PFSK-1 (cell line): Measurements from ENCODE around the gene LIME1.

ENCODE experiments used
- POLR2AphosphoS5 ChIP-seq: IDR thresholded peaks from 2 replicates; pipeline ENCODE4 v1.6.1; 2012; ENCODE audit warnings: low read depth, mild to moderate bottlenecking, control low read depth, low read length, moderate library complexity
- SIN3A ChIP-seq: IDR thresholded peaks from 2 replicates; pipeline ENCODE4 v1.6.1; 2012; ENCODE audit warnings: mild to moderate bottlenecking, low read length, moderate library complexity, borderline replicate concordance; ENCODE audit not compliant: insufficient read depth
- TAF1 ChIP-seq: IDR thresholded peaks from 2 replicates; pipeline ENCODE4 v1.6.1; 2012; ENCODE audit warnings: low read length, control low read depth, borderline replicate concordance; ENCODE audit not compliant: insufficient read depth
- TF ChIP-seq, protein P1 (sequence below), 2 experiments: IDR thresholded peaks; 2 replicates each; pipeline versions ENCODE4 v1.6.1 to v1.8.0; 2011 to 2012; ENCODE audit warnings: low read depth in 2 of 2, low read length in 2 of 2, control low read depth in 1 of 2, inconsistent platforms in 1 of 2, mild to moderate bottlenecking in 1 of 2, moderate library complexity in 1 of 2; ENCODE audit not compliant: insufficient read depth in 1 of 2

DNA sequence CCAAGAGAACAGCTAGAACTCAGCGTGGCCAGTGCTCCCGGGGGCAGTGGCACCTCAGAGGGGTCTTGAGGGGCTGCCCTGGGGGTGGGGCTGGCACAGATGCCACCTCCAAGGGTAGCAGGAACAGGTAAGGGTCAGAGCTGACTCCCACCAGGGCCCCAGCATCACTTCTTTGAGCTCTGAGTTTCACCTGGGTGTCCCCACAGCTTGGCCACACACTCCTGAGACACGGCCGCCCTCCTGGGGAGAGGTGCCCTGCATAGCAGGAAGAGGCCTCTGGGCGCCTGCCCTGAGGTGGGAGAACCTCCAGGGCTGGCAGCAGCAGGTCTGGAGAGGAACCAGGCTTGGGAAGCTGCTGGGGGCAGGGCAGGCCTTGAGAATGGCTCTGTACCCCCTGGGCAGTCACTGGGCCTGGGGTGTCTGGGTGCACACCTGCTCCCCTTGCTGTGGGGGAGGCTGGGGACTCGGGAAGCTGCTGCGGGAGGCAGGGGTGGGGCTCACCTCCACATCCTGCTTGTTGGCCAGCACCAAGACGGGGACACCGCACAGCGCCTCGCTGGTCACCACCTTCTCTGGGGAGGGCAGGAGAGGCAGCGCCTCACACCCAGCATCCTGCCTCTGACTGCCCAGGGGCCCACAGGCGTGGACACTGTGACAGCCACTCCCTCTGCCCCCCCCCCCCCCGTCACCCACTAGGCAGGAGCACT, 35.0 kb upstream of the LIME1 start:
- TF ChIP-seq POLR2AphosphoS5 (peak; percentile 55; the same call in 1 of the 2 replicates), TAF1 (no peak), SIN3A (no peak)
- TF ChIP-seq, protein P1, sequence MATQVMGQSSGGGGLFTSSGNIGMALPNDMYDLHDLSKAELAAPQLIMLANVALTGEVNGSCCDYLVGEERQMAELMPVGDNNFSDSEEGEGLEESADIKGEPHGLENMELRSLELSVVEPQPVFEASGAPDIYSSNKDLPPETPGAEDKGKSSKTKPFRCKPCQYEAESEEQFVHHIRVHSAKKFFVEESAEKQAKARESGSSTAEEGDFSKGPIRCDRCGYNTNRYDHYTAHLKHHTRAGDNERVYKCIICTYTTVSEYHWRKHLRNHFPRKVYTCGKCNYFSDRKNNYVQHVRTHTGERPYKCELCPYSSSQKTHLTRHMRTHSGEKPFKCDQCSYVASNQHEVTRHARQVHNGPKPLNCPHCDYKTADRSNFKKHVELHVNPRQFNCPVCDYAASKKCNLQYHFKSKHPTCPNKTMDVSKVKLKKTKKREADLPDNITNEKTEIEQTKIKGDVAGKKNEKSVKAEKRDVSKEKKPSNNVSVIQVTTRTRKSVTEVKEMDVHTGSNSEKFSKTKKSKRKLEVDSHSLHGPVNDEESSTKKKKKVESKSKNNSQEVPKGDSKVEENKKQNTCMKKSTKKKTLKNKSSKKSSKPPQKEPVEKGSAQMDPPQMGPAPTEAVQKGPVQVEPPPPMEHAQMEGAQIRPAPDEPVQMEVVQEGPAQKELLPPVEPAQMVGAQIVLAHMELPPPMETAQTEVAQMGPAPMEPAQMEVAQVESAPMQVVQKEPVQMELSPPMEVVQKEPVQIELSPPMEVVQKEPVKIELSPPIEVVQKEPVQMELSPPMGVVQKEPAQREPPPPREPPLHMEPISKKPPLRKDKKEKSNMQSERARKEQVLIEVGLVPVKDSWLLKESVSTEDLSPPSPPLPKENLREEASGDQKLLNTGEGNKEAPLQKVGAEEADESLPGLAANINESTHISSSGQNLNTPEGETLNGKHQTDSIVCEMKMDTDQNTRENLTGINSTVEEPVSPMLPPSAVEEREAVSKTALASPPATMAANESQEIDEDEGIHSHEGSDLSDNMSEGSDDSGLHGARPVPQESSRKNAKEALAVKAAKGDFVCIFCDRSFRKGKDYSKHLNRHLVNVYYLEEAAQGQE (IDR thresholded peaks at IDR 0.05; ENCODE audit: insufficient read depth in 1 of 2, low read depth in 2 of 2, low read length in 2 of 2), result no peak
